ENCODE measurements around the gene SH3BP5. TPM values are rescaled to one million over a fixed set of nuclear protein-coding genes. Genes with fewer than 3 reads are reported as not detected.
A peak's percentile ranks its signal among the peaks of the same experiment; 100 is the strongest.

The SH3BP5 gene
- total RNA-seq, 1 donor from 2014 or later: 11.7 TPM

GRCh38 chr3:15268033-15268631, 64.3 kb downstream of the SH3BP5 start:
- DNase-seq (ENCODE audit: missing footprints): peak; percentile 94
- peak; percentile 75 for ATAC-seq
- intact Hi-C loops (cut with DNase I): loop anchor here (1.0 to 10.0 kb wide), 4 partner anchors 65 to 287 kb away; partner anchors contain the start of gene SH3BP5

GRCh38 chr3:15267502-15267901, 64.9 kb downstream of the SH3BP5 start:
- intact Hi-C loops (cut with DNase I): loop anchor here (5.0 to 10.0 kb wide), 2 partner anchors 140 to 287 kb away; no protein-coding TSS in a partner anchor
- ATAC-seq (no peak), DNase-seq (ENCODE audit: missing footprints) (no peak)

- no peak for DNase-seq (ENCODE audit: missing footprints)
- ATAC-seq: no peak
- intact Hi-C loops (cut with DNase I): loop anchor here (5.0 to 10.0 kb wide), 2 partner anchors 141 to 288 kb away; no protein-coding TSS in a partner anchor
Measured at GRCh38 chr3:15266510-15267376, 65.6 kb downstream of the SH3BP5 start.

- intact Hi-C loops (cut with DNase I): loop anchor here (5.0 to 10.0 kb wide), 2 partner anchors 141 to 289 kb away; no protein-coding TSS in a partner anchor
- ATAC-seq (no peak), DNase-seq (ENCODE audit: missing footprints) (no peak)
Measured at GRCh38 chr3:15265655-15266509, 66.5 kb downstream of the SH3BP5 start.

- no peak for DNase-seq (ENCODE audit: missing footprints)
- ATAC-seq: no peak
- intact Hi-C loops (cut with DNase I): loop anchor here (10.0 kb wide), 1 partner anchor 290 kb away; no protein-coding TSS in a partner anchor
Measured at GRCh38 chr3:15264486-15264885, 67.9 kb downstream of the SH3BP5 start.

GRCh38 chr3:15263926-15264325, 68.5 kb downstream of the SH3BP5 start:
- intact Hi-C loops (cut with DNase I): loop anchor here (10.0 kb wide), 1 partner anchor 291 kb away; no protein-coding TSS in a partner anchor
- DNase-seq (ENCODE audit: missing footprints) (no peak), ATAC-seq (no peak)

GRCh38 chr3:15263120-15263519, 69.3 kb downstream of the SH3BP5 start:
- intact Hi-C loops (cut with DNase I): loop anchor here (10.0 kb wide), 1 partner anchor 292 kb away; no protein-coding TSS in a partner anchor
- ATAC-seq (no peak), DNase-seq (ENCODE audit: missing footprints) (no peak)

GRCh38 chr3:15262021-15262420, 70.4 kb downstream of the SH3BP5 start:
- ATAC-seq (no peak), DNase-seq (ENCODE audit: missing footprints) (no peak)
- intact Hi-C loops (cut with DNase I): loop anchor here (10.0 kb wide), 1 partner anchor 293 kb away; no protein-coding TSS in a partner anchor

- ATAC-seq (no peak), DNase-seq (ENCODE audit: missing footprints) (no peak)
- intact Hi-C loops (cut with DNase I): loop anchor here (10.0 kb wide), 1 partner anchor 294 kb away; no protein-coding TSS in a partner anchor
Measured at GRCh38 chr3:15261274-15261673, 71.1 kb downstream of the SH3BP5 start.

- intact Hi-C loops (cut with DNase I): loop anchor here (10.0 kb wide), 1 partner anchor 294 kb away; no protein-coding TSS in a partner anchor
- no peak for ATAC-seq
- DNase-seq (ENCODE audit: missing footprints): no peak
Measured at GRCh38 chr3:15260531-15260930, 71.9 kb downstream of the SH3BP5 start.

- intact Hi-C loops (cut with DNase I): no loop called here
- no peak for DNase-seq (ENCODE audit: missing footprints)
- no peak for ATAC-seq
Measured at GRCh38 chr3:15258720-15259119, 73.7 kb downstream of the SH3BP5 start.

GRCh38 chr3:15256861-15257341, 75.5 kb downstream of the SH3BP5 start:
- ATAC-seq (peak; percentile 75), DNase-seq (ENCODE audit: missing footprints) (no peak)
- intact Hi-C loops (cut with DNase I): loop anchor here (1.0 kb wide), 1 partner anchor 39 kb away; no protein-coding TSS in a partner anchor

GRCh38 chr3:15255215-15255614, 77.2 kb downstream of the SH3BP5 start:
- DNase-seq (ENCODE audit: missing footprints): no peak

GRCh38 chr3:15253023-15253697, 79.2 kb downstream of the SH3BP5 start:
- ATAC-seq (no peak), DNase-seq (ENCODE audit: missing footprints) (no peak)
- intact Hi-C loops (cut with DNase I): no loop called here

More at GRCh38 chr3:15255215-15255614, 77.2 kb downstream of the SH3BP5 start:
- intact Hi-C loops (cut with DNase I): no loop called here
- no peak for ATAC-seq

GRCh38 chr3:15246186-15246585, 86.2 kb downstream of the SH3BP5 start:
- no peak for DNase-seq (ENCODE audit: missing footprints)
- intact Hi-C loops (cut with DNase I): no loop called here
- ATAC-seq: no peak

- intact Hi-C loops (cut with DNase I): no loop called here
- ATAC-seq (no peak), DNase-seq (ENCODE audit: missing footprints) (no peak)
Measured at GRCh38 chr3:15243822-15244482, 88.4 kb downstream of the SH3BP5 start.

- peak; percentile 50 for DNase-seq (ENCODE audit: missing footprints)
- intact Hi-C loops (cut with DNase I): no loop called here
- no peak for ATAC-seq
Measured at GRCh38 chr3:15241341-15241740, 91.0 kb downstream of the SH3BP5 start.

Data from Right ventricle myocardium inferior (tissue), 1 donor.